Nephron (organoid): ENCODE results near the gene RITA1.

Experiments used
- H3K27ac Mint-ChIP-seq, 3 experiments: 2 replicates each; pipeline ENCODE4 v1.8.0; 2020; ENCODE audit warnings: mixed read lengths in 3 of 3, mild to moderate bottlenecking in 2 of 3, moderate library complexity in 1 of 3
- H3K27me3 Mint-ChIP-seq: 2 replicates; pipeline ENCODE4 v1.8.0; 2021; ENCODE audit warnings: low read depth, mild to moderate bottlenecking, moderate library complexity, mixed read lengths
- H3K36me3 Mint-ChIP-seq: 2 replicates; pipeline ENCODE4 v1.8.0; 2020; ENCODE audit warnings: low read depth, mixed read lengths
- H3K4me1 Mint-ChIP-seq: 2 replicates; pipeline ENCODE4 v1.8.0; 2020; ENCODE audit warnings: mixed read lengths
- H3K4me3 Mint-ChIP-seq, 3 experiments: 2 replicates each; pipeline ENCODE4 v1.8.0; 2020; ENCODE audit warnings: mild to moderate bottlenecking in 3 of 3, mixed read lengths in 3 of 3, moderate library complexity in 2 of 3
- H3K9me3 Mint-ChIP-seq: 2 replicates; pipeline ENCODE4 v1.8.0; 2020; ENCODE audit warnings: mixed read lengths
- TF ChIP-seq, protein P1 (sequence below), 3 experiments: fragments of 200-600 bp; sonication (generic); IDR thresholded peaks; one replicate each; pipeline ENCODE4 v1.5.0; 2021; ENCODE audit warnings: antibody characterized with exemption in 3 of 3; ENCODE audit not compliant: unreplicated experiment in 3 of 3

The RITA1 gene

DNA sequence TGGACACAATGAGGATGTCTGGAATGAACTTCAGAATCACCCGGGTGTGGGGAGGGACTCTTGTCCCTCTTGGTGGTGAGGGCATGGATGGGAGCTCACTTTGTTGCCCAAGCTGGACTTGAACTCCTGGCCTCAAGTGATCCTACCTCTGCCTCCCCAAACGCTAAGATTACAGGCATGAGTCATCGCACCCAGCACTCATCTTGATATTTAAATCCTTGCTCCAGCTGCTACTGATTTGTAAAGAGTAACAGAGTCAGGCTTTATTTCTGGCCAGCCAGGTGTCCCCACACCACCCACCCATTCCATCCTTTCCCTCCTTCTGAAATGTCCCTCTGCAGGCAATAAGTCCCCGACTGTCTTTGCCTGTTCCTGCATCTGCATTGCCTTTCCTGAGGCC lies 5.2 kb upstream of the RITA1 start:
- peaks cover 4% of the 10 kb centered on the region for H3K27me3 Mint-ChIP-seq
- TF ChIP-seq, protein P1, sequence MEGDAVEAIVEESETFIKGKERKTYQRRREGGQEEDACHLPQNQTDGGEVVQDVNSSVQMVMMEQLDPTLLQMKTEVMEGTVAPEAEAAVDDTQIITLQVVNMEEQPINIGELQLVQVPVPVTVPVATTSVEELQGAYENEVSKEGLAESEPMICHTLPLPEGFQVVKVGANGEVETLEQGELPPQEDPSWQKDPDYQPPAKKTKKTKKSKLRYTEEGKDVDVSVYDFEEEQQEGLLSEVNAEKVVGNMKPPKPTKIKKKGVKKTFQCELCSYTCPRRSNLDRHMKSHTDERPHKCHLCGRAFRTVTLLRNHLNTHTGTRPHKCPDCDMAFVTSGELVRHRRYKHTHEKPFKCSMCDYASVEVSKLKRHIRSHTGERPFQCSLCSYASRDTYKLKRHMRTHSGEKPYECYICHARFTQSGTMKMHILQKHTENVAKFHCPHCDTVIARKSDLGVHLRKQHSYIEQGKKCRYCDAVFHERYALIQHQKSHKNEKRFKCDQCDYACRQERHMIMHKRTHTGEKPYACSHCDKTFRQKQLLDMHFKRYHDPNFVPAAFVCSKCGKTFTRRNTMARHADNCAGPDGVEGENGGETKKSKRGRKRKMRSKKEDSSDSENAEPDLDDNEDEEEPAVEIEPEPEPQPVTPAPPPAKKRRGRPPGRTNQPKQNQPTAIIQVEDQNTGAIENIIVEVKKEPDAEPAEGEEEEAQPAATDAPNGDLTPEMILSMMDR (IDR thresholded peaks at IDR 0.05; ENCODE audit: unreplicated experiment in 3 of 3): no peak

DNA sequence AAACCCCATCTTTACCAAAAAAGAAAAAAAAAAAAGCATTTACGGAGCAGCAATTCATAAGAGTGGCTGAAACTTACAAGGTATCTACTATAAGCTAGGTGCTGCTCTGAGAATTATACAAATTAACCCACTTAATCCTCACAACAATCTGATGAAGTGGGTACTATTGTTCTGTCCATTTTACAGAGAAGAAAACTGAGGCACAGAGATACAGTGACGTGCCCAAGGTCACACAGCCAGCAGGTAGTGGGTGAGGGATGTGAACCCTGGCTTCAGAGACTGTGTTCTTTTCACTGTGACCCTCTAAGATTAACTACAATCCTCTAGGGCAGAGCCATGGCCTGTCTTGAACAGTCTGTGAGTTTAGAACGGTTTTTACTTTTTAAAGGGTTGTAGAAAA lies 3.5 kb upstream of the RITA1 start:
- H3K4me1 Mint-ChIP-seq: peaks cover 12% of the 10 kb centered on the region
- no peak overlapping the region for H3K27ac Mint-ChIP-seq
- H3K9me3 Mint-ChIP-seq: peaks cover 6% of the 10 kb centered on the region
- TF ChIP-seq, protein P1 (IDR thresholded peaks at IDR 0.05; ENCODE audit: unreplicated experiment in 3 of 3): no peak
- peak overlapping the region in 2 of 3 experiments; percentile 32 to 71 for H3K4me3 Mint-ChIP-seq
- peaks cover 4% of the 10 kb centered on the region for H3K27me3 Mint-ChIP-seq
- H3K36me3 Mint-ChIP-seq: peaks cover 52% of the 10 kb centered on the region

More for the DNA sequence above, 5.2 kb upstream of the RITA1 start:
- peaks cover 61% of the 10 kb centered on the region for H3K36me3 Mint-ChIP-seq
- H3K9me3 Mint-ChIP-seq: peaks cover 6% of the 10 kb centered on the region
- peaks cover 4% of the 10 kb centered on the region for H3K4me1 Mint-ChIP-seq
- H3K4me3 Mint-ChIP-seq: no peak overlapping the region
- no peak overlapping the region for H3K27ac Mint-ChIP-seq

DNA sequence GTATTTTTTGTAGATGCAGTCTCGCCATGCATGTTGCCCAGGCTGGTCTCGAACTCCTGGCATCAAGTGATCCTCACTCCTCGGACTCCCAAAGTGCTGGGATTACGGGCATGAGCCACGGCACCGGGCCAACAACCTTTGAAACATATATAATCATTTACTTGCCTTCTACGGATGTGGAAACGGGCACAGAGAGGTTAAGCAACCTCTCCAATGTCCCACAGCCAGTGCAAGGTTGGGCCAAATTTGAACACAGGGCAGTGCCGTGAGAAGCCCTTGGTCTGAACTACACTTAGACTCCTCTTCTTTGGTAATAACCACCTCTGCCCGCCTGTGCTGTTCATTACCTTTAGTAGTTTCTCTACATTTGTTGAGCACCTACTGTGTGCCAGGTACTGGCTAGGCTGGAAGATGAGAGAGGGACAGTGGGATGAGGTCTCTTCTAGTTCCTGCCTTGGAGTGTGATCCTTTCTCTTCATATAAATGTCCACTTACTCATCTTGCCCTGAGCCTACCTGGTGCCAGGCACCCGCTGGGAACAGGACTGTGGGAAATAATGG lies 2.4 kb upstream of the RITA1 start:
- no peaks in the 10 kb centered on the region for H3K9me3 Mint-ChIP-seq
- H3K4me1 Mint-ChIP-seq: peaks cover 12% of the 10 kb centered on the region
- H3K27me3 Mint-ChIP-seq: no peaks in the 10 kb centered on the region
- peak overlapping the region; percentile 42 to 95 (median 58) for H3K4me3 Mint-ChIP-seq
- TF ChIP-seq, protein P1 (IDR thresholded peaks at IDR 0.05; ENCODE audit: unreplicated experiment in 3 of 3): no peak
- H3K27ac Mint-ChIP-seq: no peak overlapping the region
- peaks cover 46% of the 10 kb centered on the region for H3K36me3 Mint-ChIP-seq

DNA sequence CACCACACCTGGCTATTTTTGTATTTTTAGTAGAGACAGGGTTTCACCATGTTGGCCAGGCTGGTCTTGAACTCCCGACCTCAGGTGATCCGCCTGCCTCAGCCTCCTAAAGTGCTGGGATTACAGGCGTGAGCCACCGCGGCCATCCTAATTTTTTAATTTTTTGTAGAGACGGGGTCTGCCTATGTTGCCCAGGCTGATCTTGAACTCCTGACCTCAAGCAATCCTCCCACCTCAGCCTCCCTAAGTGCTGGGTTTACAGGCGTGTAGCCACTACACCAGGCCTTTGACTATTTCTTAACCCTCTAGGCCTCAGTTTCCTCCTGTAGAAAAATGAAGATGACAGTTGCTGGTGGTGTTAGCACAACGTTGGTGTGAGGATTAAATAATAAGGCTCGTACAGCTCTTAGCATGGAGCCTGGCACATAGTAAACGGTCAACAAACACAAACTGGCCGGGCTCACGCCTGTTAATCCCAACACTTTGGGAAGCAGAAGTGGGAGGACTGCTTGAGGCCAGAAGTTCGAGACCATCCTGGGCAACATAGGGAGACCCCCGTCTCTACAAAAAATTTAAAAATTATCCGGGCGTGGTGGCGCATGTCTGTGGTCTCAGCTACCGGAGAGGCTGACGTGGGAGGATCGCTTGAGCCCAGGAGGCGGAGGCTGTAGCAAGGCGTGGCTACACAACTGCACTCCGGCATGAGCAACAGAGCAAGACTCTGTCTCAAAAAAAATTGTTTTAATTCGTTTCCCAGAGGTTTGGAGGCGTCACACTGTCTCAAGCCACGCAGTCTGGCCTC lies 1.2 kb upstream of the RITA1 start:
- Mint-ChIP-seq H3K9me3 (no peaks in the 10 kb centered on the region), H3K27ac (peak overlapping the region; percentile 95 to 99 (median 96)), H3K36me3 (peaks cover 38% of the 10 kb centered on the region), H3K27me3 (no peaks in the 10 kb centered on the region), H3K4me3 (peak overlapping the region; percentile 89 to 99 (median 95)), H3K4me1 (peaks cover 12% of the 10 kb centered on the region)
- TF ChIP-seq, protein P1 (IDR thresholded peaks at IDR 0.05; ENCODE audit: unreplicated experiment in 3 of 3): no peak

DNA sequence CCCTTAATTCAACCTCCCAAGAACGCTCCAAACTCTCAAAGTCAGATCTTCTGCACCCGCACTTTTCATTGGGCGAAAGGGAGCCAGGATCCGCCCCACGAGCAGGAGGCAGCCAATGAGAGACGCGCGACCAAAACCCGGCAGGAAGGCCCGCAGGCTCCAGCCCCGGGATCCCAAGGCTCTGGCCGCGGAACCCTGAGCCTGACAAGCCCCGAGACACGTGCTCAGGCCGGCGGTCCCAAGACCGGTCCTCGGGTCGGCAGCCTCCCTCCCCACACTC lies 681 bp upstream of the RITA1 start:
- Mint-ChIP-seq H3K4me3 (peak overlapping the region; percentile 89 to 99 (median 95)), H3K4me1 (peaks cover 12% of the 10 kb centered on the region), H3K27ac (peak overlapping the region; percentile 95 to 99 (median 96)), H3K36me3 (peaks cover 36% of the 10 kb centered on the region), H3K9me3 (no peaks in the 10 kb centered on the region), H3K27me3 (no peaks in the 10 kb centered on the region)
- TF ChIP-seq, protein P1 (IDR thresholded peaks at IDR 0.05; ENCODE audit: unreplicated experiment in 3 of 3): no peak

DNA sequence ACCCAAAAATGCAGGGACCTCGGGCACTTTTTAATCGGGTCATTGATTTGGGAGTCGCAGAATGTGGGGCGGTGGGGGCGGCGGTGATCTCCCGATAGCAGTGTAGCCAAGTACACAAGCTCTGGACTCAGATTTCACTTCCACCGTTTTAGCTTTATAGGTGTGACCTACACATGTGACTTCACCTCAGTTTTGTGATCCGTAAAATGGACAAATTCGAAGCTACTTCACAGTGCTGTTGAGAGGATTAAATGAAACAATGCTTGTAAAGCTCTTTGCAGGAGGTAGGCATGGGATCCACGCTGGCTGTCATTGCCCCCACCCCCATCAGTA lies 478 bp downstream of the RITA1 start:
- H3K9me3 Mint-ChIP-seq: no peaks in the 10 kb centered on the region
- H3K4me1 Mint-ChIP-seq: peaks cover 12% of the 10 kb centered on the region
- H3K4me3 Mint-ChIP-seq: peak overlapping the region; percentile 89 to 99 (median 95)
- no peaks in the 10 kb centered on the region for H3K27me3 Mint-ChIP-seq
- TF ChIP-seq, protein P1 (IDR thresholded peaks at IDR 0.05; ENCODE audit: unreplicated experiment in 3 of 3): no peak
- H3K36me3 Mint-ChIP-seq: peaks cover 31% of the 10 kb centered on the region
- peak overlapping the region; percentile 88 to 96 (median 90) for H3K27ac Mint-ChIP-seq
